ENCODE results near the gene FKBP15.

GRCh38 chr9:113257863-113258262, 36.8 kb upstream of the FKBP15 start:
- TF ChIP-seq CTCF (conservative IDR thresholded peaks at IDR 0.05; ENCODE audit: low read depth, low read length): no peak
- no peak for TF ChIP-seq POLR2A (IDR thresholded peaks at IDR 0.05; ENCODE audit: low read depth, low read length)
- no peak for TF ChIP-seq USF2 (IDR thresholded peaks at IDR 0.05; ENCODE audit: low read depth, low read length)
- TF ChIP-seq RCOR1 (IDR thresholded peaks at IDR 0.05; ENCODE audit: insufficient replicate concordance, low read length): no peak
- TF ChIP-seq RAD21 (IDR thresholded peaks at IDR 0.05; ENCODE audit: low read length): no peak
- no peak for TF ChIP-seq ELK1 (IDR thresholded peaks at IDR 0.05; ENCODE audit: borderline replicate concordance, low read depth, low read length)
- TF ChIP-seq BHLHE40 (IDR thresholded peaks at IDR 0.05; ENCODE audit: low read depth, low read length): no peak
- TF ChIP-seq MAZ (IDR thresholded peaks at IDR 0.05; ENCODE audit: borderline replicate concordance, low read depth, low read length): no peak
- no peak for TF ChIP-seq RFX5 (IDR thresholded peaks at IDR 0.05; ENCODE audit: low read depth, low read length)
- TF ChIP-seq SMC3 (IDR thresholded peaks at IDR 0.05; ENCODE audit: low read depth, low read length): no peak
- TF ChIP-seq CEBPB (IDR thresholded peaks at IDR 0.05; ENCODE audit: low read depth, low read length): no peak
- no peak for TF ChIP-seq CHD1 (IDR thresholded peaks at IDR 0.05; ENCODE audit: low read depth, low read length)
- TF ChIP-seq FOS (IDR thresholded peaks at IDR 0.05; ENCODE audit: low read depth, low read length): no peak
- TF ChIP-seq MAFK (IDR thresholded peaks at IDR 0.05; ENCODE audit: low read depth, low read length): no peak

Measured in IMR-90 (cell line).